Erythroblast (primary cell): ENCODE data around the gene RNF217.

Source experiments
- DNase-seq, 2 experiments: peaks; one replicate each; lab custom pipeline; 2025; lab: John Stamatoyannopoulos, UW
- GATA1 ChIP-seq: IDR thresholded peaks from 2 replicates; pipeline ENCODE4 v1.6.1; 2011; ENCODE audit warnings: low read depth, mild to moderate bottlenecking, control low read depth, low read length, moderate library complexity
- POLR2A ChIP-seq: IDR thresholded peaks from 2 replicates; pipeline ENCODE4 v1.6.1; 2011; ENCODE audit warnings: mild to moderate bottlenecking, low read length

RNF217 gene

GRCh38 chr6:125004198-125004597, 42.0 kb downstream of the RNF217 start:
- TF ChIP-seq GATA1 (no peak), POLR2A (no peak)
- no peak for DNase-seq

GRCh38 chr6:125004797-125005595, 42.8 kb downstream of the RNF217 start:
- no peak for TF ChIP-seq GATA1
- TF ChIP-seq POLR2A, result no peak
- DNase-seq, result no peak

GRCh38 chr6:125008261-125008703, 46.0 kb downstream of the RNF217 start:
- DNase-seq, result no peak

GRCh38 chr6:125008957-125009356, 46.7 kb downstream of the RNF217 start:
- no peak for DNase-seq
- TF ChIP-seq POLR2A (no peak), GATA1 (no peak)

More at GRCh38 chr6:125008261-125008703, 46.0 kb downstream of the RNF217 start:
- no peak for TF ChIP-seq POLR2A

- TF ChIP-seq POLR2A (no peak), GATA1 (no peak)
- DNase-seq, result no peak
These were observed 47.3 kb downstream of the RNF217 start for GRCh38 chr6:125009578-125009977.

GRCh38 chr6:125013938-125014660, 51.9 kb downstream of the RNF217 start:
- TF ChIP-seq GATA1, result no peak
- no peak for TF ChIP-seq POLR2A
- peak in 1 of 2 experiments; percentile 4 for DNase-seq

GRCh38 chr6:125014661-125014957, 52.4 kb downstream of the RNF217 start:
- no peak for DNase-seq
- TF ChIP-seq POLR2A (no peak), GATA1 (no peak)

- no peak for DNase-seq
- TF ChIP-seq GATA1, result no peak
- no peak for TF ChIP-seq POLR2A
These were observed 52.9 kb downstream of the RNF217 start for GRCh38 chr6:125015152-125015551.

- TF ChIP-seq GATA1, result no peak
- TF ChIP-seq POLR2A, result no peak
- DNase-seq, result no peak
These were observed 55.9 kb downstream of the RNF217 start for GRCh38 chr6:125018136-125018535.

GRCh38 chr6:125019281-125019680, 57.0 kb downstream of the RNF217 start:
- DNase-seq, result no peak
- no peak for TF ChIP-seq POLR2A
- TF ChIP-seq GATA1, result no peak

GRCh38 chr6:125019918-125020317, 57.7 kb downstream of the RNF217 start:
- TF ChIP-seq GATA1 (no peak), POLR2A (no peak)
- no peak for DNase-seq

- TF ChIP-seq POLR2A (no peak), GATA1 (no peak)
- DNase-seq, result no peak
These were observed 58.1 kb downstream of the RNF217 start for GRCh38 chr6:125020385-125020784.

GRCh38 chr6:125022391-125022989, 60.3 kb downstream of the RNF217 start:
- TF ChIP-seq POLR2A (no peak), GATA1 (no peak)
- DNase-seq, result peak; percentile 3 to 27

- TF ChIP-seq GATA1 (no peak), POLR2A (no peak)
- no peak for DNase-seq
These were observed 63.1 kb downstream of the RNF217 start for GRCh38 chr6:125025164-125025854.
